SK-N-SH (cell line): ENCODE results near the gene SLC23A3. TPM values are rescaled to one million over a fixed set of nuclear protein-coding genes. Genes with fewer than 3 reads are reported as not detected.
"Not testable (repeated sequence)": the region's sequence is repeated elsewhere in the genome, so short reads cannot be mapped to it uniquely, and the experiment has no call there.

Source experiments
- CTCF ChIA-PET: fragments of 300-600, 350-600 bp; formaldehyde crosslinking; extraction: SDS; loops from one replicate; lab custom pipeline; 2021; lab: Yijun Ruan, JAX
- POLR2A ChIA-PET: fragments of 350-600 bp; sonication (Branson Sonifier 250); formaldehyde crosslinking; extraction: SDS; loops from one replicate; lab custom pipeline; 2020; ENCODE audit warnings: antibody characterized with exemption, inconsistent platforms; lab: Yijun Ruan, JAX
- DNase-seq: peaks from one replicate; pipeline ENCODE4 v3.0.0; 2012
- H2AFZ ChIP-seq: fragments of 200-600 bp; sonication (generic); 2 replicates; pipeline ENCODE4 v1.8.1; 2016; ENCODE audit warnings: antibody characterized with exemption, mild to moderate bottlenecking, low read depth
- H3F3A ChIP-seq: fragments of 200-600 bp; sonication (generic); replicated peaks from 2 replicates; pipeline ENCODE3; 2016; ENCODE audit warnings: antibody characterized with exemption, mild to moderate bottlenecking; ENCODE audit not compliant: insufficient read depth
- H3K27ac ChIP-seq, 2 experiments: fragments of 200-500 bp in 1 of 2; fragments of 200-600 bp in 1 of 2; sonication (Bioruptor generic) in 1 of 2; sonication (generic), shearing (Covaris generic) in 1 of 2; 2 replicates each; pipeline versions ENCODE4 v1.5.1 to v1.6.1; 2014 to 2016; ENCODE audit warnings: low read depth in 2 of 2, inconsistent platforms in 1 of 2, low read length in 1 of 2, mild to moderate bottlenecking in 1 of 2, mixed read lengths in 1 of 2
- H3K27me3 ChIP-seq: fragments of 200-600 bp; sonication (generic), shearing (Covaris generic); 2 replicates; pipeline ENCODE4 v1.6.1; 2016; ENCODE audit warnings: mixed run types; ENCODE audit not compliant: insufficient read depth
- H3K36me3 ChIP-seq, 2 experiments: fragments of 200-500 bp in 1 of 2; fragments of 200-600 bp in 1 of 2; sonication (Bioruptor generic) in 1 of 2; sonication (generic) in 1 of 2; replicated peaks in 1 of 2; 2 replicates each; pipeline versions ENCODE3 to v1.5.1; 2014 to 2016; ENCODE audit warnings: low read length in 1 of 2, mild to moderate bottlenecking in 1 of 2; ENCODE audit not compliant: insufficient read depth in 2 of 2, control insufficient read depth in 1 of 2
- H3K4me1 ChIP-seq, 2 experiments: fragments of 200-500 bp in 1 of 2; fragments of 200-600 bp in 1 of 2; sonication (Bioruptor generic) in 1 of 2; sonication (generic), shearing (Covaris generic) in 1 of 2; 2 replicates each; pipeline versions ENCODE4 v1.5.1 to v1.6.1; 2014 to 2016; ENCODE audit warnings: low read depth in 1 of 2, low read length in 1 of 2, mixed run types in 1 of 2; ENCODE audit not compliant: insufficient read depth in 2 of 2, control insufficient read depth in 1 of 2
- H3K4me2 ChIP-seq: fragments of 200-600 bp; sonication (generic), shearing (Covaris generic); 2 replicates; pipeline ENCODE4 v1.6.1; 2017; ENCODE audit warnings: mixed run types
- H3K4me3 ChIP-seq, 2 experiments: fragments of 200-500 bp in 1 of 2; fragments of 200-600 bp in 1 of 2; sonication (Bioruptor generic) in 1 of 2; sonication (generic), shearing (Covaris generic) in 1 of 2; 2 replicates each; pipeline versions ENCODE4 v1.5.1 to v1.8.1; 2014 to 2016; ENCODE audit warnings: low read depth in 2 of 2, inconsistent platforms in 1 of 2, low read length in 1 of 2, mild to moderate bottlenecking in 1 of 2, mixed read lengths in 1 of 2, moderate library complexity in 1 of 2
- H3K79me2 ChIP-seq: fragments of 200-600 bp; sonication (generic); 2 replicates; pipeline ENCODE4 v1.8.1; 2017; ENCODE audit warnings: mild to moderate bottlenecking; ENCODE audit not compliant: insufficient read depth
- H3K9ac ChIP-seq: fragments of 200-600 bp; sonication (generic); 2 replicates; pipeline ENCODE4 v1.6.1; 2017; ENCODE audit warnings: mixed run types
- H3K9me2 ChIP-seq: fragments of 200-600 bp; sonication (generic); 2 replicates; pipeline ENCODE4 v1.6.1; 2017; ENCODE audit warnings: mixed run types
- H3K9me3 ChIP-seq: fragments of 200-600 bp; sonication (generic); 2 replicates; pipeline ENCODE4 v1.6.1; 2017; ENCODE audit warnings: mixed run types, mild to moderate bottlenecking, moderate library complexity
- H4K20me1 ChIP-seq: fragments of 200-600 bp; sonication (generic); 2 replicates; pipeline ENCODE4 v1.6.1; 2017; ENCODE audit warnings: mild to moderate bottlenecking, mixed run types; ENCODE audit not compliant: insufficient read depth
- EP300 ChIP-seq, 2 experiments: IDR thresholded peaks; 2 replicates each; pipeline versions ENCODE4 v1.4.0 to v1.6.1; 2012; ENCODE audit warnings: borderline replicate concordance in 1 of 2, low read depth in 1 of 2, low read length in 1 of 2
- MXI1 ChIP-seq: IDR thresholded peaks from 2 replicates; pipeline ENCODE4 v1.6.1; 2012; ENCODE audit warnings: mild to moderate bottlenecking, low read depth, low read length, improper control_type of control experiment
- RFX5 ChIP-seq: IDR thresholded peaks from 2 replicates; pipeline ENCODE4 v1.6.1; 2012; ENCODE audit warnings: mild to moderate bottlenecking, improper control_type of control experiment, low read length
- WGBS: methylation state at CpG from one replicate; pipeline ENCODE4 v1.1.6; 2017; ENCODE audit warnings: low lambda C conversion rate; 5-methylcytosine and 5-hydroxymethylcytosine counted together
- polyA plus RNA-seq, 3 experiments: library from polyadenylated mRNA; depleted of rRNA; stranded (reverse); fragments of >200 nt; gene quantifications; 2 replicates each; pipeline ENCODE4 v1.2.3, GENCODE V29; 2012
- TF ChIP-seq, protein P1 (sequence below): IDR thresholded peaks from 2 replicates; pipeline ENCODE4 v1.4.0; 2012; ENCODE audit warnings: low read depth, borderline replicate concordance

Gene SLC23A3
- polyA plus RNA-seq, 1 of the 3 experiments (the other 2 are of a cell fraction) = 2.1 TPM

DNA sequence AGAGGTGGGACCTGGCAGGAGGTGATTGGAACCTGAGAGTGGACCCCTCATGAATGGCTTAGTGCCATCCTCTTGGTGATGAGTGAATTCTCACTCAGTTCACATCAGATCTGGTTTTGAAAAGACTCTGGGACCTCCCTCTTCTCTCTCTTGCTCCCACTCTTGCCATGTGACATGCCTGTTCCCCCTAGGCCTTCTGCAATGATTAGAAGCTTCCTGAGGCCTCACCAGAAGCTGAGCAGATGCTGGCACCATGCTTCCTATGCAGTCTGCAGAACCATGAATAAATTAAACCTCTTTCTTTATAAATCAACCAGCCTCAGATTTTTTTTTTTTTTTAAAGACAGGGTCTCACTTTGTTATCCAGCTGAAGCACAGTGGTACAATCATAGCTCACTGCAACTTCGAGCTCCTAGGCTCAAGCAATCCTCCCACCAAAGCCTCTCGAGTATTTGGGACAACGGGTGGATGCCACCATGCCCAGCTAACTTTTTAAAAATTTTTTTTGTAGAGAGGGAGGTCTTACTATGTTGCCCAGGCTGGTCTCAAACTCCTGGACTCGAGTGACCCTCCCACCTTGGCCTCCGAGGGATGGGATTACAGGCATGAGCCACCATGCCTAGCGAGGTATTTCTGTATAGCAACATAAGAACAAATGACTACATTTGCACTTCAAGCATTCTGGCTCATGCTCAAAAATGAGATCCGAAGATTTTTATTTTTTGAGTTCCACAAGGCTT is 34.8 kb upstream of the SLC23A3 start (continued):
- TF ChIP-seq, protein P1, sequence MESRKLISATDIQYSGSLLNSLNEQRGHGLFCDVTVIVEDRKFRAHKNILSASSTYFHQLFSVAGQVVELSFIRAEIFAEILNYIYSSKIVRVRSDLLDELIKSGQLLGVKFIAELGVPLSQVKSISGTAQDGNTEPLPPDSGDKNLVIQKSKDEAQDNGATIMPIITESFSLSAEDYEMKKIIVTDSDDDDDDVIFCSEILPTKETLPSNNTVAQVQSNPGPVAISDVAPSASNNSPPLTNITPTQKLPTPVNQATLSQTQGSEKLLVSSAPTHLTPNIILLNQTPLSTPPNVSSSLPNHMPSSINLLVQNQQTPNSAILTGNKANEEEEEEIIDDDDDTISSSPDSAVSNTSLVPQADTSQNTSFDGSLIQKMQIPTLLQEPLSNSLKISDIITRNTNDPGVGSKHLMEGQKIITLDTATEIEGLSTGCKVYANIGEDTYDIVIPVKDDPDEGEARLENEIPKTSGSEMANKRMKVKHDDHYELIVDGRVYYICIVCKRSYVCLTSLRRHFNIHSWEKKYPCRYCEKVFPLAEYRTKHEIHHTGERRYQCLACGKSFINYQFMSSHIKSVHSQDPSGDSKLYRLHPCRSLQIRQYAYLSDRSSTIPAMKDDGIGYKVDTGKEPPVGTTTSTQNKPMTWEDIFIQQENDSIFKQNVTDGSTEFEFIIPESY = no peak
- TF ChIP-seq EP300 (IDR thresholded peaks at IDR 0.05; ENCODE audit: borderline replicate concordance in 1 of 2, low read depth in 1 of 2, low read length in 1 of 2) = no peak
- TF ChIP-seq MXI1 = no peak
- TF ChIP-seq RFX5 = no peak

DNA sequence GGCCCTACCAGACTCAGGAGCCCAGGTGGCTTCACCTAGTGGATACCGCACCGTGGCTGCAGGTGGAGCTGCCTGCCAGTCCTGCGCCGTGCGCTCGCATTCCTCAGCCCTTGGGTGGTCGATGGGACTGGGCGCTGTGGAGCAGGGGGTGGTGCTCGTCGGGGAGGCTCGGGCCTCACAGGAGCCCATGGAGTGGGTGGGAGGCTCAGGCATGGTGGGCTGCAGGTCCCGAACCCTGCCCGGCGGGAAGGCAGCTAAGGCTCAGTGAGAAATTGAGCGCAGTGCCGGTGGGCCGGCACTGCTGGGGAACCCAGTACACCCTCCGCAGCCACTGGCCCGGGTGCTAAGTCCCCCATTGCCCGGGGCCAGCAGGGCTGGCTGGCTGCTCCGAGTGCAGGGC is 31.5 kb upstream of the SLC23A3 start:
- H3F3A ChIP-seq, H3K9me3 ChIP-seq, H3K36me3 ChIP-seq, H4K20me1 ChIP-seq, H3K27me3 ChIP-seq, H3K27ac ChIP-seq, DNase-seq, H3K9ac ChIP-seq, H2AFZ ChIP-seq, H3K4me3 ChIP-seq, H3K4me2 ChIP-seq, H3K4me1 ChIP-seq, H3K79me2 ChIP-seq, H3K9me2 ChIP-seq: not testable (repeated sequence)
- ChIA-PET POLR2A (interaction anchor here (0.8 kb wide), 1 partner anchor 12 kb away, joined by 3 read pairs; no protein-coding TSS in a partner anchor), CTCF (interaction anchor here (1.2 to 2.4 kb wide), 3 partner anchors 12 to 42 kb away, joined by 3 to 10 read pairs (median 3); partner anchors contain the start of gene NHEJ1)
- WGBS = 100% methylated on average over 2 of the region's 21 CpGs

DNA sequence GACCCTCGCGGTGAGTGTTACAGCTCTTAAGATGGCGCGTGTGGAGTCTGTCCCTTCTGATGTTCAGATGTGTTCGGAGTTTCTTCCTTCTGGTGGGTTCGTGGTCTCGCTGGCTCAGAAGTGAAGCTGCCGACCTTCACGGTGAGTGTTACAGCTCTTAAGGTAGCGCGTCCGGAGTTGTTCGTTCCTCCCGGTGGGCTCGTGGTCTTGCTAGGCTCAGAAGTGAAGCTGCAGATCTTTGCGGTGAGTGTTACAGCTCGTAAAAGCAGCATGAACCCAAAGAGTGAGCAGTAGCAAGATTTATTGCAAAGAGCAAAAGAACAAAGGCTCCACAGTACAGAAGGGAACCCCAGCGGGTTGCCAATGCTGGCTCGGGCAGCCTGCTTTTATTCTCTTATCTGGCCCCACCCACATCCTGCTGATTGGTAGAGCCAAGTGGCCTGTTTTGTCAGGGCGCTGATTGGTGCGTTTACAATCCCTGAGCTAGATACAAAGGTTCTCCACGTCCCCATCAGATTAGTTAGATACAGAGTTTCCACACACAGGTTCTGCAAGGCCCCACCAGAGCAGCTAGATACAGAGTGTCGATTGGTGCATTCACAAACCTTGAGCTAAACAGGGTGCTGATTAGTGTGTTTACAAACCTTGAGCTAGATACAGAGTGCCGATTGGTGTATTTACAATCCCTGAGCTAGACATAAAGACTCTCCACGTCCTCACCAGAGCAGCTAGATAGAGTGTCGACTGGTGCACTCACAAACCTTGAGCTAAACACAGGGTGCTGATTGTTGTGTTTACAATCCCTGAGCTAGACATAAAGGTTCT is 30.9 kb upstream of the SLC23A3 start:
- not testable (repeated sequence) for H3K27ac ChIP-seq, DNase-seq, H3K4me1 ChIP-seq, H3K9me2 ChIP-seq, H3F3A ChIP-seq, H2AFZ ChIP-seq, H3K9ac ChIP-seq, H4K20me1 ChIP-seq, H3K36me3 ChIP-seq, H3K4me2 ChIP-seq, H3K27me3 ChIP-seq, H3K79me2 ChIP-seq, H3K9me3 ChIP-seq, H3K4me3 ChIP-seq
- WGBS = 84% methylated on average over 22 of the region's 26 CpGs
- CTCF ChIA-PET = interaction anchor here (1.2 to 2.4 kb wide), 3 partner anchors 13 to 41 kb away, joined by 3 to 10 read pairs (median 9); partner anchors contain the start of gene NHEJ1
- POLR2A ChIA-PET = interaction anchor here (0.8 kb wide), 1 partner anchor 13 kb away, joined by 3 read pairs; no protein-coding TSS in a partner anchor
